Stimulated activated CD8-positive, alpha-beta memory T cell treated with anti-CD3 and anti-CD28 coated beads, Interleukin-7, amount 100 ng/mL, for 4 hours (primary cell): ENCODE data around the gene ZBTB20.

Source experiments
- DNase-seq, 2 donors: peaks; one replicate each; pipeline ENCODE4 v3.0.0-alpha.2; 2020; ENCODE audit warnings: low read depth in 2 of 2

Gene ZBTB20

DNA sequence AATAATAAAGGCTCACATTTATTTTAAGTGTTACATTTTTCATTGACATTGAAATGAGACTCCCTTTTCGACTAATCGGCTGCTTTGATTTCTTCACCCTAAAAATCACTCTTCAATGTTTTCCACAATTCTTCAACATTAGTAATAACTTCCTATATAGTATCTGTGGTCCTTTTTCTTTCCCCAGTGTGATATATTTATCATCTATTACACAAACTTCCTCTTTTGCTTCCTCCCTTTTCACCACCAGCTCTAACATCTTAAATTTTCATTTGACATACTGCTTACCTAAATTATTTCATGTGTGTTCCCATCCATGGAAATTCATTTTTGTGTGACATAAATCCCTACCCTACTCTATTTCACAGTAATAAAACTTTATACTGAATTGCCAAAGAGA, 608.9 kb downstream of the ZBTB20 start:
- DNase-seq = no peak

GRCh38 chr3:114528517-114528916, 618.6 kb downstream of the ZBTB20 start:
- DNase-seq = no peak

DNA sequence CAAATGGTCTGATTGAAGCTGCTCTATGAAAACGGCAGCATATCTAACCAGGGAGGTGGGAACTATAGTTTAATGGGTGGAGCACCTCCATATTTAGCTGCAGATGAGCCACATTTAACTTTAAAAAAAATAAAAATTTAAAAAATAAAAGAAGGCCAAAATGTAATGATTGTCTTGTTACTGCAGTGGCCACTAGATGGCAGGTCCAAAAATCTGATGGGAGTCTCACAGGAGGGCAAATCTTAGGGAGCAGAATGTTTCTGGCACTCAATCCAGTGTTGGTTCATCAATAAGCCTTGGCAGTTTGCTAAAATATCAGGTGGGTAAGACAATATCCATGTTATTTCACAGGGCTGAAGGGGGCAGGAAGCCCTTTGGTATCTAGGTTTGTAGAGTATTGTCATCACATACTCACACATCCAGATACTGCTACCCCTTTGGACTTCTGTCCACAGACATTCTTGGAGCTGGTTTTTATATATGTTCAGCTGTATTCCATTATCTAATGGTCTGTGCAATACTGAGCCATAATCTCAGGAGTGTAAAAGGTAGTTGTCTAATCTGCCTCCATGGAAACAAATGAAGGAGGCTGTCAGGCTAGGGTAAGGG, 619.9 kb downstream of the ZBTB20 start:
- no peak for DNase-seq

- no peak for DNase-seq
Observed at GRCh38 chr3:114525278-114525677, 621.8 kb downstream of the ZBTB20 start.

DNA sequence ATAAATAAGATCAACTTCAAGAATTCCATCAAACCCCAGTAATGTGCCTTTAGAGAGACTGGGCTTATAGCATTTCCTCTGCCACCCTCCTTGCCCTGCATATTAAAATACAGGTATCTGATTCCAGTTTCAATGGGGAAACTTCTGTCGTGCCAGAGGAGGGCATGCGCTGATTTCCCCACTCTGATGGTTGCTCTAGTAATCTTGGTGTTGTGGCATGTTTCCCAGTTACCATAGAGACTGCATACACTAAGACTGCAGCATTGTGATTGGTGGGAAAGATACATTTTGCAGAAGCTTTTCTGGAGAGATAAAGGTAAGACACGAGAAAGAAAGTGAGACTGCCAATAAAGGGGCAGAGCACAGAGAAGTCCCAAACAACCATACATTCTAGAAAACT, 627.7 kb downstream of the ZBTB20 start:
- DNase-seq = no peak

DNA sequence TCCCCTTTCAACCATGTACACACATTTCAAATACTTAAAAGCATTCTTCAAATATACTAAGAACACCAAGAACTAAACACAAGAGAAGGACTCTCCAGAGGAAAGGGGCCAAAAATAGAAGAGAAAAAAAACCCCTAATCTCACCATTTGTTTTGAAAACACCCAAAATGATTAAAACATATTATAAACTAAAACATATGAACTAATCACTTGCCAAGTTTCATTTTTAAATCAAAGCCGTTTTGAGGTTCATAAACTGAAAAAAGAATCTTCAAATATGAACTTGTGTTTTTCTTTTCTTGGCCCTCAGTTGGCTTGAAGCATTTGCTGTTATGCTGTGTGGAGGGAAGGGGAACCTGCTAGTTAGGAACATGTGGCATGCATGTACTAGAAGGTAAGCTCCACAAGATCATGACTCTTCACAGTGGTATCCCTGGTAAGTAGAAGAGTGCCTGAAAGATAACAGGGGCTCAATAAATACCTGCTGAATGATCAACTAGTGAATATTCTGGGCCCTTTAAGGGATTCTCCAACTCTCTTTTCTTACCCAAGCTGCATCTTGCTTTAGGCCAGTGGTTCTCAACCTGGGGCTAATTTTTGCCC, 628.8 kb downstream of the ZBTB20 start:
- DNase-seq = no peak

GRCh38 chr3:114510201-114510600, 636.9 kb downstream of the ZBTB20 start:
- no peak for DNase-seq

DNA sequence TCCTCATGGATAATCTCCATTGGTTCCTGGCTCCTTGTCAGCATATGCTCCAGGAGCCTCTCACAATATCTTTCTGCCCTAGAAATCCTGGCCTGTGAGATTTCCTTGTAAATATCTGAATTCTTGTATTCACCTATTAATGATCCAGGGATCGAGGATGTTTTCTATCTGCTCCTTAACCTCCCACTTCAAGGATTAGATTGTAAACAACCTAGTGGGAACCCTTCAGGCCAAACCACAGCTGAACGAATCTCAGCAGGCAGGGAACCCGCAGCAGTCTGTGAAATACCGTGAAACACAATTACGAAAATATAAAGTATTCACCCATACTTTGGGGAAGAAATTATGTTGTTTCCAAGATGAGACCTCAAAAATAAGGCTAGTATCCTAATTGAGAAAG, 637.3 kb downstream of the ZBTB20 start:
- DNase-seq = no peak

GRCh38 chr3:114508976-114509375, 638.1 kb downstream of the ZBTB20 start:
- no peak for DNase-seq

DNA sequence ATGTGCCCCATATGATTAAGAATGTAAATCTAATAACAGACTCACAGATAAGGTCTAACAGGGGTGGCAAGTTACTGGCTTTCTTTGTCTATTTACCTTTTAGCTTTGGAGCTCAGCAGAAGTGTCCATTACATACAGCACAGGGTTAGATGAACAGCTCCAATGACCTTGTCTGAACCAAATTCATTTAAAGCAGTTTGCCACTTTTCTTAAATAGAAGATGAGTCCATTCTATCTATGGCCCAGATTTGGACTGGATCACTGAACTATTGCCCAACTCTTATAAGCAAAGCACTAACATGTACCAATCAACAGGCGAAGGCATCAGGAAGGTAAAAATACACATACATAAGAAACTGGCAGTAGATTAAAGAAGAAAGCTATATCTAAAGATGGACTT, 638.9 kb downstream of the ZBTB20 start:
- DNase-seq = no peak

DNA sequence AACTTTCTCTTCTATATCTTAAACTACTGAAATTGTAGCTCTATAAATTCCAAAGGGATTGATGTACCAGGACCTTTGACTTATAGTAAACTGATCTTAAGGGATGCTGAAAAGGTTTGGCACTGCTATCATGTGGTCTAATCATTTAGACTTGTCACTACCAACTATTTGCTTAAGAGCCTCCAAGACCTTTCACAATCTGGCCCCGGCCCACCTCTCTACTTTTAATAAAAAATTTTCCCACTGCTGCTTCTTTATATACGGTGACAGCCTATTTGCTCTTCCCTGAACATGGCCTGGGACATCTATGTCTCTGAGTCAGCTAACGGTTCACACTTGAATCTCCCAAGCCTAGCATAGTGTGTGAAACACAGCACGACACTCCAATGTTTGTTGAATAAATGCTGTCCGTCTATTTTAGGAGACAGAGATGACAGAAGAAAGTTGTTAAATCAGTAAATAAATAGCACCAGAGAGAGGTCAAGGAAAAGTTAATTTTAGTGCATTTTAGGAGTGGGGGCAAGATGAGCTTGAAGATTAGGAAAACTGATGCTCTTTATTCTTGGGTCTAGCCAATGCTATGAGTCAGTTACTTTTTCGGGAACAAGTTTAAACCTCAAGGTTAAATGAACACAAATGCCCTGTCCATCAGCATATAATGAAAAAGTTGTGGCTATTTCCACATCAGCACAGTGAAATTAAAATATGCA, 640.3 kb downstream of the ZBTB20 start:
- DNase-seq = no peak

DNA sequence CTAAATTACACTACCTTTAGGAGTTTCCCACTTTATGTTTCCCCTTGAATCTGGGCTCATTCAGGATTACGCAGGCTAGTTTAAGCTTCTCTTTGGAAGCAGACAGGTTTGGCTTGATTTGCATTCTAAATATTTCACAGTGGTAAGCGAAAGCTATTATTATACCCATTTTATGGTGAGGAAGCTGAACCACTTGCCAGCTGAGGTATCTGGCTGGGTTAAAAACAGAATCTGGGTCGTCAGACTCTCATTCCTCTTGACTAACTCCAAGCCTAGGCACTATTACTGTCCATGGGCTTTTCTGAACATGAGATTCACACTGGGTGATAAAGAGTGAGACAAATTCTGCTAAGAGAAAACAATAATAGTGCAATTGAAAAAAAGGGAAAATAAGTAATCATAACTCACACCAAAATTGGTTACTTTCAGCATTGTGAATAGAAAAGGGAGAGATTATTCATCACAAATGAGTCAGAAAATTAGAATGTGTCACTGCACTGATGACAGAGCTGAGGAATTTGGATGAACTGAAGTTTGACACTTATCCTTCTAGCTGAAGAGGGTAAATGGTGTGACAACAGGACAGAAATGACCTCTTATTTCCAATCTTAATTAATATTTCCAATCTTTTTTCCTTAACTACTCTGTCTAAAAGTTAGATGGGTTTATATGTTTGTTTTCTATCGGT, 642.0 kb downstream of the ZBTB20 start:
- DNase-seq = no peak

DNA sequence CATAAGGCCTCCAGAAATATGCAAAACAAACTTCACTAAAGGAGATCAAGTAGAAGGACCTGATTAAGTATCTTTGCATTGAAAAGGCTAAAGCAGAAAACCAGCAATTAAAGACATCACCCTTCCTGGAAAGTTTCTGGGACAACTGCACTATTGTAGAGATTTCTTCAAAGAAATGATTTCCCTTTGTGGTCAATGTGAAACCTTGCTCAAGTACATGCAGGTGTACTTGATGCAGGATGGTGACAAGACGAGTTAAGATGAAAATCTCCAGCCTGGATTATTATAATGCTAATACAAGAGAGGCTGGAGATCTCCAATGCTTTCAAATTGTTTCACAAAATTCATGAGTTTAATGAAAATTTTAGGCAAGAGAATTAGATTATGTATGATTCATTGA, 644.9 kb downstream of the ZBTB20 start:
- DNase-seq = no peak

- no peak for DNase-seq
Observed at GRCh38 chr3:114499976-114500375, 647.1 kb downstream of the ZBTB20 start.

DNA sequence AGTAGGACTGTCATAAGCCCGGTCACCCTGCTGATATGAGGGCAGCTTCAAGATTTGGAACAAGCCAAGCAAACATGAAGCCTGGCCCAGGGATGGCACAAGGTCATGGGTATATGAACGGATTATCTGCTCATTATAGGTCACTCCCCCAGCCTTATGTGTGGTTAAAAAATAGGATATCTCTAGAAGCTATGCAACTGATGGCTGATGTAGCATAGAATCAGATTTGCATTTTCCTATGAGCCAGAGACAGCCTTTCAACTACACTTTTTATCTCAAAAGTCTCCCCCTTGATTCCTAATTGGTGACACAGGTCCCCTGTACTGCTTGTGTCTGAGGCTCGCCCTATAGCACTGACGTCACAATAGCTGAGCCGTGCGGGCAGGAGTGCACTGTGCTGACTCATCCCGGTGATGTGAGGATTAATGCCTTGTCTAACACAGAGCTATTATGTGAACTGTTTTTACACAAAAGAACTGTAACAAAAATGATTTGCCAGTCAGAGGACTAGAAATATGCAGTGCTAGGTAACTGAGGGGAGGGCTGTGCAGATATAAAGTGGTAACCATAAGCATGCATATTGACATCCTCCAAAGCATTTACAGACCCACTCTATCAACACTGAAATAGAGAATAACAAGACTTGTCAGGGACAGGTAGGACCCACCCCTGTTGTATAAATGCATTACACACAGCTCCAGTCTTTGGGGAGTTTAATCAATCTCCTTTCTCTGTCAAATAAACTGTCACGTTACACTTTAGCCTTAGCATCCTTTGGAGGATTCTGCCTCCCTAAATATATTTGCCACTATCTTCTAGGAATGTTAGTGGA, 648.3 kb downstream of the ZBTB20 start:
- no peak for DNase-seq

- DNase-seq = no peak
Observed at GRCh38 chr3:114496874-114497273, 650.2 kb downstream of the ZBTB20 start.

DNA sequence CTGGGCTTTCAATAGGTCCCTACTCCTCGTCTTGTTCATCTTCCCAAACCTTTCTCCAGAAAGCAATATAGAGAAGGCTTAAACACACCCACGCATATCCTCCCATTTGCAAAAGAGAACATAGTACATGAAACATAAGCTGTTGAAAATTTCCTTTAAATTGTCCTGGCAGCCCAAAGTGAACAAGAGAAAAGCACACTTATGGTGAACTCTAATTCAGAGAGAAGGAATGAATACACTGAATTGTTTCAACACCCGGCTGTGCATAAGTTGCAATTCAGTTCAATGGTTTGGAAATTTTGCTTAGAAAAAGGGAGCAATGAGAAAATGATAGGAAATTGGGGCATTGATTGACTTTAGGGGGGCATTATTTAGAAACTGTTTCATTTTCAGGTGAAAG, 650.6 kb downstream of the ZBTB20 start:
- DNase-seq = no peak

DNA sequence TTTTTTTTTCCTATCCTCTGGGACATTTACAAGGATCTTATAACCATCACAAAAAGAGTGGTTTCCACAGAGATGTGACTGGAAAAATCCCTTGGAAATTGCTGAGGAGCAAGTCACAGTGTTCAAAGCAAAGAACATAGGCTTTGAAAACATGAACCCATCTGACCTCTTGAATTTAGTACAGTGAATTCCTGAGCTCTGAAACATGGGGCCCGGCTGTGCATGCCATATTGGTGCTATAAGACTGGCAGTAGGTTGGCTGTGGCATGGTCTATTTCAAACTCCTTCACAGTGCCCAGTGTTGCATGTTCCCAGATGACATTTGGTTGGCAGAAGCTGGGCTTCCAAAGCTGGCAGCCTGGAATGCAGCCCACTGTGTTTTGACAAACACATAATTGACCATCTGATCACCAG, 651.1 kb downstream of the ZBTB20 start:
- no peak for DNase-seq

- no peak for DNase-seq
Observed at GRCh38 chr3:114494498-114494897, 652.6 kb downstream of the ZBTB20 start.

DNA sequence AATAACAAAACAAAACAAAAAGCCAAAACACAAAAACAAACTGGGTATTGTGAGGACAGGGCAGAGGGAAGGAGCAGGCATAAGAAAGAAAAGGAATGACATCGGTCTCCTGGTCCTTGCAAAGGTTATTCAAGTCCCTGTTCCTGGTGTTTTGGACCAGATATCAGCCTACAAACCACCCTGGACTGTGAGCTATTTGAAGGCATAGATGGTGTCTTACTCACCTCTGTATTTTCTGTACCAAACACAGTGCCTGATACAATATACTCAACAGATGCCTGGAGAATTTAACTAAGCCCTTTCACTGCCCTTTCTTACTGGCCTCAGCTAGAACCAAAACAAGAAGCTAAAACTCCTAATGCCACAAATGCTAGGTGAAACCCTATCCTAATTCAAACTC, 656.3 kb downstream of the ZBTB20 start:
- no peak for DNase-seq

DNA sequence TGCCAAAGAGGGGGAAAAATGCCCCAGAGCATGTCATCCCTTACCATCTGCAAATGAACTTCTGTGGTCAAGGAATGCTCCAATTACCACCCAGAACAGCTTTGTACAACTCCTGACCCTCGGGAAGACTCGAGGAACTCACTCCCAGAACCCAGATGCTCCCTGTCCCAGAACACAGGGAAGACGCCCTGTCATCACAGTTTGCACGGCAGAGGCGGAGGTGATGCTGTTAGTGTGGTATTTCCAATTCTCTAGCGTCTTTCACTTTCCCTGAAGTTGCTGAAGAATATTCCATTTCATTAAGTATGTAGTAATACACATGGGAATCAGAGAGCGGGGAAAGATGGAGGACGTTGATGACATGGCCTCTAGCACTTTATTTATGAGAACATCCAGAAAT, 659.6 kb downstream of the ZBTB20 start:
- no peak for DNase-seq

DNA sequence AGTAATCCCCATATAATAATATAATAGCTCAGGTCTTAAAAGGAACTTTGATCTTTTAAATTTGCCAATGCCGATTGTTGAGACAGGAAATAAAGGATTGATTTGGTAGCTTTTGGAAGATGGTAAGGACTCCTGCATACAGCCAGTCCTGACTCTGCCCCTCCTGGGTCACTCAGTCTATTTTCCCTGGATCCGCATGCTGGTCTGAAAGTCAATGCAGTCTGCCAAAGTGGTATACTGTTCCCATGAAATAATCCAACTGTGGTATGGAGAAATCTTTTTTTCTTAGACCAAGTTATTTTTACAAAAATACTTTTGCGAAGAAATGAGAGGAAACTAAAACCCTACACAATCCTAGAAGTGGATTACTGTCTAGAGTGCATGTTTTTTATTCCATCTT, 662.2 kb downstream of the ZBTB20 start:
- no peak for DNase-seq
